G401.6 (cell line): ENCODE measurements around the gene DEPP1.
"Not testable (repeated sequence)": the region's sequence is repeated elsewhere in the genome, so short reads cannot be mapped to it uniquely, and the experiment has no call there.

Experiments used
- FAIRE-seq: peaks from 2 replicates; lab custom pipeline; 2012; peaks lifted over from hg19 to GRCh38; lab: Jason Lieb, UNC

DEPP1 gene, protein sequence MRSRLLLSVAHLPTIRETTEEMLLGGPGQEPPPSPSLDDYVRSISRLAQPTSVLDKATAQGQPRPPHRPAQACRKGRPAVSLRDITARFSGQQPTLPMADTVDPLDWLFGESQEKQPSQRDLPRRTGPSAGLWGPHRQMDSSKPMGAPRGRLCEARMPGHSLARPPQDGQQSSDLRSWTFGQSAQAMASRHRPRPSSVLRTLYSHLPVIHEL

DNA sequence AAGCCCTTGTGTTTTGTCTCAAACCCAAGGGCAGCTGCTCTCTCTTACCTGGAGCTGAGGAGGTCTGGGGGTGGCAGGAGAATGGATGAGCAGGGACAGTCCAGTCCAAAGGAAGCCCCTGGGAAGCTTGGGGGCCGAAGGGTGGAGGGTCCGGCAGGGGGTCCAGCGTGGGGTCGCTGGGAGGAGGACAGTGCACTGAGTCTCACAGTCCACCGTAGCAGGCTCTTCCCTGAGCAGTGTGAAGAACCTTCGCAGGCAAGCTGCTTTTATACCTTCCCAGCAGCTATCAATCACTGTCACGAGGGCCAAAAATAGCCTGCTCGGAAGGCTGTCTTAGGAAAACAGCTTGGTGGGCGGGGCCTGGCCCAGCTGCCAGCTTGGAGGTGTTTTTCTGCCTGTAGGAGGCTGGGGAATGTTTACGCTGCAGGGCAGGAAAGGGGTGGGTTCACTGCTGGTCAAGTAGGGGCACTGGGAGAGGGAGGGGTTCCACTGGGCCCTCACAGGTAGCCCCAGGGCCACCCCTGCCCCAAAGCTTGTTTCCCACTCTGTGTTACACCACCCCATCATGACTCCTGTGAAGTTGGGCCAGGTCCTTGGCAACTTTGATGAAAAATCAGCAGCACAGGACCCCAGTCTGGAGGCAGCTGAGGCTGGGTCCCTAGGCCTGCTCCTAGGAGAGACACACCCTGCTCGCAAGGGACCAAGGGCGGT lies at the start of gene DEPP1:
Gene DEPP1, minus strand, starts transcription at position 240 of the 711 bp plus-strand sequence. CDS start 779 bp downstream, outside the sequence.
- no peak for FAIRE-seq

DNA sequence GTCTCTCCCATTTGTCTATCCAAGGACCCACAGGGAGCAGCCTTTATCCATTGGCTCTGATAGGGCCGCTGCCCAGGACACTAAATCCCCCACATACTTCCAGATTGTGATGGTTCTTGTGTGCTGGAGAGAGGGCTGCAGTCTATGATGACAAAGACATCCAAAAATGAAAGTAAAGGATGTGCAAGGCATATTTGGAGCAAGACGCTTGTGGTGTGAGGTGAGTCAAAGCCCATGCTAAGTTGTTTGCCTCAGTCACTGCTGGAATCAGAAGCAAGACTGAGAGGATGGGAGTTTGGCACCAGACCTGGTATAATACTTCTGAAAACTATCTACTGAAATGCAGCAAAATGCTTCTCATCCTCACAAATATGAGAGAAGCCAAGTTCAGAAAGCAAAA lies 44.8 kb upstream of the DEPP1 start:
- FAIRE-seq, result no peak

DNA sequence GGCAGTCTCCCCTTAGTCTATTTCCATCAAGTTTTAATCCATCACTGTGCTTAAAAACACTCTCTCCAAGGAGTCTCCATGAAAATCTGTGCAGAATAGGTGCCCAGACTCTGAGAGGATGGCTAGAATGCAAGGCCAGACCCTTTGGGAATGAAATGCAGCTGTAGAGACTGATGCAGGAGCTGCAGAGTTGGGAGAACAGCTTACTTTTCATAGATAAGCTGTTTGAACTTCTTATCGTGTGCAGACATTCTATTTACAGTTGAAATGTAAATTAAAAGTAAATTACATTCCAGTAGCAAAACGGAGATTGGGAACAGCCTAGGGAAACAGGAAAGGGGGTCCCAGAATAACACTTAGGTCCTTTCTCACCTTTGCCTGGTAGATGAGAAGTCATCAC lies 37.0 kb upstream of the DEPP1 start:
- FAIRE-seq, result no peak

DNA sequence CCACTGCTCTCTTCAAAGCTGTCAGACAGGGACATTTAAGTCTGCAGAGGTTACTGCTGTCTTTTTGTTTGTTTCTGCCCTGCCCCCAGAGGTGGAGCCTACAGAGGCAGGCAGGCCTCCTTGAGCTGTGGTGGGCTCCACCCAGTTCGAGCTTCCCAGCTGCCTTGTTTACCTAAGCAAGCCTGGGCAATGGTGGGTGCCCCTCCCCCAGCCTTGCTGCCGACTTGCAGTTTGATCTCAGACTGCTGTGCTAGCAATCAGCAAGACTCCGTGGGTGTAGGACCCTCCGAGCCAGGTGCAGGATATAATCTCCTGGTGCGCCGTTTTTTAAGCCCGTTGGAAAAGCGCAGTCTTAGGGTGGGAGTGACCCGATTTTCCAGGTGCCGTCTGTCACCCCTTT lies 35.9 kb upstream of the DEPP1 start:
- not testable (repeated sequence) for FAIRE-seq

DNA sequence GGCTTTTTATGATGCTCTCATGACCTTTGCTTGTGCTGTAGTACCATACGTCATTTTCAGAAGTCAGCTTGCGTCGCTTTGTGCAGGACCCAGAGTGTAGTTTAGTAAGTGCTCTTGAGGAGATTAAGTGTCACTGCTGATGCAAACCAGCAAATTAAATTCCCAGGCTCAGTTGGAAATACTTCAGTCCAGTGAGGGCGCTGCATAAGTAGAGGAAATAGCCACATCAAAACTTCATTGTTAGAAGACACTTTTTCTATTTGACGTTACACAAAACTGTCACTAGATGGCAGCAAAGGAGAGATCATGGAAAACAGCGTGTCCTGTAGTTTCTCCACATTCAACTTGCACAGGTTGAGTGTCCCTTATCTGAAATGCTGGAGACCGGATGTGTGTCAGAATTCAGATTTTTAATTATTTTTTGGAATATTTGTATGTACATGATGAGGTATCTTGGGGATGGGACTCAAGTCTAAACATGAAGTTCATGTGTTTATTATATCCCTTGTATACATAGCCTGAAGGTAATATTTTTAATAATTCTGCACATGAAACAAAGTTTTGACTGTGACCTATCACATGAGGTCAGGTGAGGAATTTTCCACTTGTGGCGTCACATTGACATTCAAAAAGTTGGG lies 30.0 kb upstream of the DEPP1 start:
- peak; percentile 97 for FAIRE-seq

DNA sequence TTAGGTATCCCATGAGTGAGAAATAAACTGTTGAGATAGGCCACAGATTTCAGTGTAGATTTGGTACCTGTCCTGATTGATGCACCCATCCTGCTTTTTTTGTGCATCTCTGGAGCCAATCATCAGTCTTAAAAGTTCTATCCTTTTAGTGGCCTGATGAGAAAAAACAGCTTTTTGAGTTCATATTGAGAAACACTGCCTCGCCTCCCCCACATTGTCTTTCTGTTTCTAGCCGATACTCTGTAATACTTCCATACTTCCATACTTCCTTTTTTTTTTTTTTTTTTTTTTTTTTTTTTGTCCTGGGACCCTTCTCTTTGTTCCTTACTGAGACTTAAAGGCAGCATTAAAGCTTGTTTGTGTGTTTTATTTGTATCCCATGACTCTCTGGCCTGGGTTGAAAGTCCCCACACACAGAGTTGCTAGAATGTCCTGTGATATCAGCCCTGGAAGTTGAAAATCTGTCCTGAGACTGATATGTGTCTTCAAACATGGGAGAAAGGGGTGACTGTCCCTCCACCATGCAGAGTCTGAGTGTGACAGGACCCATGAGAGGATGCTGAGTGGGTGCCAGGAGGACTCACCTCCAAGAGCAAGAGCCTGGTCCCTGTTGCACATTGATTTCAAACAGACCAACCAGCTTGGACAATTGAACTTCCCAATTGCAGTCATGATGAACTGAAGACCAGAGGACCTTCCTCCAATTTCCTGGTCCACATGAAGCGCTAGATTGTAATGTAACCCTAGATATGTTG lies 27.8 kb upstream of the DEPP1 start:
- no peak for FAIRE-seq

DNA sequence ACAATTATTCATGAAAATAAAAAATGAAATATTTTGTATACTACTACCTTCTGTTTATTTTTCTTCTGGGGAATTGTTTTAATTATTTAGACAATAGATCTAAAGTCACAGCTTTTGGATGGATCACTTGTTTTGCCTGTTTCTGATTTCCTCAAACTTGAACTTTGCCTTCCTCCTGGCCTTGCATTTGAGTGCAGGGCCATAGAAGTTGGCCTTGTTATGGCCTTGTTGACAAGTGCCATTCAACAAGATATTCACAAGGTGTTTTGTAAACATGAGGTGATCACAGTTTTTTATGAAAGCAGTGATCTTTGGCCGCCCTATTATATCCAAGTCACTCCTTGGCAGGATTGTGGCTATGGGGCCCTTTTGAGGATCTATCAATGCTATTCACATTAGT lies 26.7 kb upstream of the DEPP1 start:
- no peak for FAIRE-seq

DNA sequence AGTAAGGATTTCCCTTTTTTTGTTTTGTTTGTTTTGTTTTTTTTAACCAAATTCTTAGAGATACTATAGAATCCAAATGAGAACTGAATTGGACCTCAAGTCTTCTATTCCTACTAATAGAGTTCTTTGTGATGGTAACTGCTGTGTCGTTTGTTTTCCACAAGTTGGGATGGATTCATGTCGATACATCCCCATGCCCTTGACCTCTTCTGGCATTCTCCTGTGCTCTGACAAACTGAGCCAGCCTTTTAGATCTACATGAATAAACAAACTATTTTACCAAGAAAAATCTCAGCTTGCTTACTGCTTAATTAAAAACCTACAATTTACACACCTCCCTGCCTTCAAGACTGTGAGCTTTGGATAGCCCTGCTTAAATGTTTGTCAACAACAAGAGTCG lies 26.1 kb upstream of the DEPP1 start:
- FAIRE-seq, result no peak

DNA sequence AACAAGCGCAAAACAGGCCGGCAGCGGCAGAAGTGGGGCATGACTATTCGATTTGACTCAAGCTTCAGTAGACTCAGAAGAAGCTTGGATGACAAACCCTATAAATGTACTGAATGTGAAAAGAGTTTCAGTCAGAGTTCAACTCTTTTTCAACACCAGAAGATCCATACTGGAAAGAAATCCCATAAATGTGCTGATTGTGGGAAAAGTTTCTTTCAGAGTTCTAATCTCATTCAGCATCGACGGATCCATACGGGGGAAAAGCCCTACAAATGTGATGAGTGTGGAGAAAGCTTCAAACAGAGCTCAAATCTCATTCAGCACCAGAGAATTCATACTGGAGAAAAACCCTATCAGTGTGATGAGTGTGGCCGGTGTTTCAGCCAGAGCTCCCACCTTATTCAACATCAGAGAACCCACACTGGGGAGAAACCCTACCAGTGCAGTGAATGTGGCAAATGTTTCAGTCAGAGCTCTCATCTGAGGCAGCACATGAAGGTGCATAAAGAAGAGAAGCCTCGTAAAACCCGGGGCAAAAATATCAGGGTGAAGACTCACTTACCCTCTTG lies 24.9 kb upstream of the DEPP1 start:
- no peak for FAIRE-seq

DNA sequence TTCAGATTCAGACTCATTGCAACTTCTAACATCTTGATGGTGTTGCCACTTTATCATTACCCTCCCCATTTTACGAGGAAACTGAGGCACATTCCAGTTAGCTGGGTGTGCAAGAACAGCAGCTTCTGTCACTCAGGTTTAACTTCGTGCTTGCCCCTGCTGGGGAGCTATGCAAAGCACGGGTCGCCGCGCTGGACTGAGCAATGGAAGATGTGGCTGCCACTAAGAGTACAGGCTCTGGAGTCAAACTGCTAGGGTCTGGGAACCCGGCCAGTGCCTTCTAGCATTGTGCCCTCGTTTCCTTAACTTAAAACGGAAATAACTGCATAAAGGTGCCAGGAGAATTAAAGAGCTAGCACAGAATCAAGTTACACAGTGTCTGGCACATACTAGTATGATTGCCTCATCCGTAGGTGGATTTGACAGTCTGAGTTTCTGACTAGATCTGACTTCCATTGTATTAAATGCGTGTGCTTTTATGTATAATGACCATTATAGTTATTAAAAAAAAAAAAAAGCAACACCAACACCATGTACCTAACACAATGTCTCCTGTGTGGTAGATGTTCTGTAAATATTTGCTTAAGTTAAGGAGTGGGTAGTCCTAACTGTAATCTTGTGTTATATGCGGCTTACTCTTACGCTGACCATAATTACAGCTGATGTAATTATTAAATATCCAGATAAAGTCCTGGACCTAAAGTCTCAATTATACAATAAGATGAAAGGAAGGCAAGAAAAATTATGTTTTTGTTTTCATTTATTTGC lies 23.0 kb upstream of the DEPP1 start:
- no peak for FAIRE-seq

DNA sequence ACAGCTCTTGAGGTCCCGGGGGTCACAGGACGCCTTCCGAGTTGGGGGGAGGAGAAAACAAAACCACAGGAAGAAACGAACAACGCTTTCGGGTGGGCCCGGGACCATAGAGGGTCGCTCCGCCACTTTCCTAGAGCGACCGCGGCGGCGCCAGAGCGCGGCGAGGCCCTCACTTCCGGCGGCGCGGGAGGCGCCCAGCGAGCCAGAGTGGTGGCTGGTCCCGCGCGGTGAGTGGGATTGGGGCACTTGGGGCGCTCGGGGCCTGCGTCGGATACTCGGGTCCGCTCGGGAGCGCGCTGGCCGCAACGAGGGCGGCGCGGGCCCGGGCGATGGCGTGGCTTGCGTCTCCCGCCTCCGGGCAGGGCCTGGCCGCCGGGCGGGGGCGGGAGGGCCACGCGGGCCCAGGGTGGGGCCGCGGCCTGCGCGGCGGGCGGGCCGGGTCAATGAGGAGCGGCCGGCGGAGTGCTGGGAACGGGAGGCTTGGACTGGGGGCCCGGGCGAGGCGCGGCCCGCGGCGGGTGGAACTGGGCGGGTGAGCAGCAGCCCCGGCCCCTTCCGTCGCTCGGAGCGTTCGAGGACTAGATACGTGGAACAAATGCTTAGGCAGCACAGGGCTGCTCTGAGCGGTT lies 22.3 kb upstream of the DEPP1 start, which contains the start of gene ZNF22:
Gene ZNF22, plus strand, starts transcription at position 172 of the 629 bp plus-strand sequence. CDS start 2,446 bp downstream, outside the sequence.
- no peak for FAIRE-seq

DNA sequence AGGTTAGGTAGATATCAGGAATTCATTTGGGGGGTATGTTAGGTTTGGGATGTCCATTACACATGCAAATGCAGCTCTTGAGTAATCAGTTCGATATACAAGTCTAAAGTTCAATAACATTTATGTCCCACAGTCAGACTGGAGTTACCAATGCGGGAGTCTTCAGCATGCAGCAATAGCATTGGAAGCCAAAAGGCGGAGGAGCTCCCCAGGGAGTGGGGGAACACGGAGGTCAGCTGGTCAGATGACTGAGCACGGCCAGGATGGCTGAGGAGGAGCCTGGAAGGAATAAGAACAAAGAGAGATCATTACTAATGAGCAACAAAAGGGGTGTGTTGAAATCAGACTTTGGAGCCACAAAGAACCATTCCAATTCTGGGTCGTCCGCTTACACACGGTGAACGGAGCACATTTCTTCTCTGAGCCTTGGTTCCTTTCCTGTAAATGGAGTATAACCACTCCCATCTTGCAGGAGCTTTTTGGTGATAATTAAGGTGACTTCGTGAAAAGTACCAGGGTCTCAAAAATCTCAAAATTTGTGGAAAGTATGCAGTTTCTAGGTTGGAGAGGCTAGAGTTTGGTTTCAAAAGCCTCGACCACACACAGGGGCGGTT lies 21.6 kb upstream of the DEPP1 start:
- no peak for FAIRE-seq

DNA sequence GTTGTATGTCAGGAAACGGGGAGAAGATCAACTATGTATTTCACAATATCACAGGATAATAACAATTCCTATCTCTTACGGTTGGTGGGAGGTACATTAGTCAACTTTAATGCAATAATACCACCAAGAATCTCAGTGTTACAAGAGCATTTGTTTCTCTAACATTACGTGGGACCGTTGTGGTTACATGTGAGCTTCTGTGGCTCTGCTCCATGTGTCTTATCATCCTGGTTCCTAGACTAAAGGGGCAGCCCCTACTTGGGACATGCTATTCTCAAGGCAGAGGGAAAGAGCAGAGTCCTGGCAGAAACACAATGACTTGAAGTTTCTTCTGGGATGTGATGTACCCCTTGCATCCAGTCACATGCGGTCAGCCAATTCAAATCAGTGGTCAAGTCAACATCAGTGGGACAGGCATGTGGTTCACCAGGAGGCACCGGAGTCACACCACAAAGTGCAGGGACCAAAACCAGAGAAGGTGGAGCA lies 19.6 kb upstream of the DEPP1 start:
- FAIRE-seq, result no peak

DNA sequence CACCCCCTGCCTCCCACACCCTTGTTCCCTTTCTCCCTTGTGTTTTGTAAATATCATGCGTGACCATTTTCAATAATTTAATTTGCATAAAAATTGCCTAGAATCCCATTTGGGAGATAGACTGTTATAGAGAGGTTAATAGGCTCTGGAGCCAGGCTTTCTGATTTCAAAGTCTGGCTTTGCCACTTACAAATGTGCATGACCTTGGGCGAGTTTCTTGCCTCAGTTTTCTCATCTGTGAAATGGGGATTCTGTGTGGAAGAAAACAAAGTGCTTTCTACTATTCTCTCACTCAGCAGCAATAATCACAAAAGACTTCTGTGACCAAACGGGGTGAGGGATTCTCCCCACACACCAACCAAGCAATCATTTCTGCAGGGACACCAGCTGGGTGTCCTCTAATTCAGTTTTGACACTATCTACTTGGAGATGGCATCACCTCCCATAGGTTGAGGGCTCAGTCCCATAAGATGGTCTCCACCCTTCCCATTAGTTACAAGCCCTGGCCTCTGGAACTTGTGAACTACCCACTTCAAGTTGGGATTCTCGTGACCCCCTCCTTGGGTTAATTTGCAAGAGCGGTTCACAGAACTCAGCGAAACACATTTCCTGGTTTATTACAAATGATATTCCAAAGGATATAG lies 18.6 kb upstream of the DEPP1 start:
- no peak for FAIRE-seq

DNA sequence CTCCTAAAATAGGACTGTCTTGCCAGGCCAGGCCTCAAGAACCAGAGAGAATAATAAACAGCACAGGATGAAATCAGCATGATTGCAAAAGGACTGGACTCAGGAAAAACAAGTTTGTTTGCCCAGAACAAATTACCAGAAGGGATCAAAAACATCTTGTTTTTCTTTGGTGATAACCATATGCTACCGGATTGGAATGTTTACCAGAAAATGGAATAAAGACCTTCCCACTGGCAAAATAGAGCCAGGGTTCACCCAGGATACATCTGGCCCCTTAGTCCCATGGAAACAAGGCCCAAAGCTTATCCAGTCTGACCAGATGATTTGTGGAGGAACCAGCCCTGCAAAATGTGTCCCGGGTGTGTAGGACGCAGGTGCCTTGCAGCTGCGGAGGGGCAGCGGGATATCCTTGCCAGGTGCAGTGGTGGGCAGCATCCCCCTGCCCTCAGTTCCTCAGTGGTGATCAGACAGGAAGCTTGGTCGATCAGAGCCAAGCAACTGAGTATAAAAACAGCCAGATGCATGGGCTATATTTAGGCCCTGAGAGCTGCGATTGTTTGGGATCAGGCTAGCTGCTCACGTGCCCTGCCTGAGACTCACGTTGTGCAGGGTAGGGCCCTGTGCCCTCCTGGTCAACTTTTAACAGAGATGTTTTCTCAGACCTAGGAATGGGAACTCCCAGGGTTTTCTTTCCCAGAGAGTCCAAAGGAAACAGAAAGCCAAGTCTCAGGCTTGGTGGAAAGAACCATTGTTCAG lies 17.5 kb upstream of the DEPP1 start:
- FAIRE-seq, result no peak

DNA sequence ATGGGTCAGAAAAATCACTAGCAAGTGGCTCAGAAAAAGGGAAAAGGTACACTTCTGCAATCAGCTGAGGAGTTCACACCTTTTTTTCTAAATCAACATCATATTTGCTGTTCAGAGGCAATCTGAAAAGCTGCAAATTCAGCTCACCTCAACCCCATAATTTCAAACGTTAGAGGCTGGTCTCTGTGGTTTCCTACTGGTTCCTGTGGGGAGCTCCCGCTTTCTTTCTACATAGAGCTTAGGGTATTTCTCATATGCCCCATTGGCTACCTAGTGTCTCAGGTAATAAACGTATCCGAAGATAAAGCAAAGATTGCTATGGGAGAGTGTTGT lies 16.9 kb upstream of the DEPP1 start:
- no peak for FAIRE-seq

DNA sequence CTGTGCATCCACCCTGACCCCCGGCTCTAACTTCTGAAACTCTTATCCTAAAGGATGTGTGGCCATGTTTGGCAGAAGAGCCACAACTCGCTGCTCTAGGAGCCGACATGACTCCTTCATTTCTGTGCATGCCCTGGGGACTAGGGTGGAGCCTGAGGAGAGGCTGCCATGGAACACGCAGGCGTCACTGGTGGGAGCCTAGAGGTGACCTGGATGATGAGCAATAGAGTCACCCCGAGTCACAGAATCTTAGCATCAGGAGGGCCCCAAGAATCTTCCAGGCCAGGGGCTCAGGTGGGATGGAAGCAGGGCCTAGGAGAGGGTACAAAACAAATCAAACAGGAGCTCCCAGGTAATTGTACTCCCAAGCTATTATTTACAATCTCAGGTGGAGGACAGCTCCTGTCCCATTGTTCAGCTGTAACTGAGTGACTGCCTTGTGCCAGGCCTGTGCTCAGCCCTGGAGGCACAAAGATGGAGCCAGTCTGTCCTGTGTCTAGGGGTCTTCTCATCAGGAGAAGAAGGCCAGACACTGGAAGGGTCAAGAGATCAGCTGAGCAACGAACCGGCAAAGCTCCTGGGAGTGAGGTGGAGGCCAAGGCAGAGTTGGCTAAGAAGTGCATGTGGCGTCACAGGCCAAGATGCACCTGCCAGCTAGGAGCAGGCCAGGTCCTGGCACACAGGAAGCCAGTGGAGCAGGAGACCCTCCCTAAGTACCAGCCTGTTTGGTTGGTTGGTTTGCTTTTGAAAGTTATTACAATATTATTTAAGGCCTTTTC lies 16.3 kb upstream of the DEPP1 start:
- FAIRE-seq, result no peak

DNA sequence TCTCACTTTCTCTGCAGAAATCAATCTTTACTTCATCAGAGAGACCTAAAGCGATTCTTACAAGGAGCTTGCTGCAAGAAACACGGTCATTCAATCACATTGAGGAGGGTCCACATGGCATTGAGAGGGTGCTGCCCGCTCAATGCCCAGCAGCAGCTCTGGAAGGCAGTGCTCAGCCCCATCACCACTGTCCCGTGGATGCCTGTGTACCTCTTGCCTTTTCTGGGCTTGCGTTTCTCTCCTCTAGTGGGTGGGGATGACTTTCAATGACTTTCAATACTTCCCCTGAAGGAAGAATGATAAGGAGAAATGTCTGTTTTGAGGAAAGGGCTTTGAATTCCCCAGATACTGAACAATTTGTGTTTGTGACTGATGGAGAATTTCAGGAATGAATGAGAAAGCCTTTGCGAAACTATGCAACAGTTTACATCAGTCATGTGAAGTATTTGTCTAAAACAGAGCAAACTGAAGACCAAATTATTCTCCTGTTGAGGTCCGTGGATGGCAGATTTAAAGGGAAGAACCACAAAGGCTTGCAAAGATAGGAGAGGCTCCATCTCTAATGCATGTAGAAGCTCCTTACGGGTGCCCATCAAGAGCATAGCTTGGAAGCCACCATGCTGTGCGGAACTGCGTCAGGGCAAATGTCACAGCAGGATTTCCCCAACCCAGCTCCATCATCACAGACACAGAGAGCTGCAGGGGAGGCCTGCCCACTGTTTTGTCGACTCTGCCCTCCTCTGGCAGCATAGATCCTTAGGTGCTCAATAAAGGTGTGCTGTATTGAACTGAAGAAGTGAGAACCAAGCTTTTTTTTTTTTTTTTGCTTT lies 15.5 kb upstream of the DEPP1 start:
- FAIRE-seq, result no peak
